NCI-H774 (cell line): ENCODE data around the gene TECTA.
"Not testable (repeated sequence)": the region's sequence is repeated elsewhere in the genome, so short reads cannot be mapped to it uniquely, and the experiment has no call there.

ENCODE experiments used
- DNase-seq: peaks from one replicate; lab custom pipeline; 2025; lab: John Stamatoyannopoulos, UW

Gene TECTA

GRCh38 chr11:121229495-121230215 is 128.6 kb downstream of the TECTA start:
- no peak for DNase-seq

- DNase-seq = no peak
Observed at GRCh38 chr11:121231576-121232278, 130.7 kb downstream of the TECTA start.

GRCh38 chr11:121235057-121235456 is 134.0 kb downstream of the TECTA start:
- no peak for DNase-seq

GRCh38 chr11:121236115-121237001 is 135.3 kb downstream of the TECTA start:
- peak; percentile 12 for DNase-seq

GRCh38 chr11:121237247-121237646 is 136.2 kb downstream of the TECTA start:
- DNase-seq = not testable (repeated sequence)

DNA sequence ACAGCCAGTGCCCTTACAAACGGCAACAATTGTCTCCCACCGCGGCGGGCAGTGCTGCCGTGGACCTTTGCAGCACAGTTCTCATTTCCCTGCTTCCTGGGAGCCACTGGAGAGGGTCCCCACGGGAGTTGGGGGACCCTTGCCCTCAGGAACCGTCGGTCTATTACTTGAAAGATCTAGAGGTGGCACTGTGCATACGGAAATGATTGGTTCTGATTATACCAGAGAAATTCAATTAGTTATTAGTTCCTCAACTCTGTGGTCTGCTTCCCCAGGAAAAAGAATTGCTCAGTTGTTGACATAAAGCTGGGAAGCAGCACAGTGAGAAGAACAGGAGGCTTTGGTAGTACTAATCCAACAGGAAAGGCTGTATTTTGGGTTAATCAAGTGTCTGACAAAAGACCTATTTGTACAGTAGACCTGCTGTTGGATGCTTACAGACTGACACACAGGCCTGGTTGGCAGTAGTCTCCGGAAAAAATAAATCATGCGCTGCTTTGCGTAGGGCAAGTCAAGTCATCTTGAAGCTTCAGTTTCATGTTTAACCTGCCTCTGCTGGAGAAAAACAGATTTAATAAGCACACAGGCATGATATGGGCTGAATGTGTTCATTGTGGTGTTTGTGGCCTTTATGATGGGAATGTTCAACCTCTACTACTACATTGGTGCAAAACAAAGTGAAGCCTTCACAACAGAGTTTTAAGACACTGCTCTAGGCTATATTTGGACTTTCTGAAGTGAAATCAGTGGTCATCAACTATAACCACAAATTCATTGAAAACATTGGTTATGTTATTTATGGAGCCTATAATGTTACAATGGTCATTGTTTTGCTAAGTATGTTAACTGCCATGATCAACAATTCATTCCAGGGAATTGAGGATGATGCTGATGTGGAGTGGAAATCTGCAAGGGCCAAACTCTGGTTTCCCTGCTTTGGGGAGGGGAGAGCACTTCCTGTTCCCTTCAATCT is 136.9 kb downstream of the TECTA start:
- DNase-seq = peak; percentile 22

GRCh38 chr11:121238956-121239355 is 137.9 kb downstream of the TECTA start:
- DNase-seq = no peak

DNA sequence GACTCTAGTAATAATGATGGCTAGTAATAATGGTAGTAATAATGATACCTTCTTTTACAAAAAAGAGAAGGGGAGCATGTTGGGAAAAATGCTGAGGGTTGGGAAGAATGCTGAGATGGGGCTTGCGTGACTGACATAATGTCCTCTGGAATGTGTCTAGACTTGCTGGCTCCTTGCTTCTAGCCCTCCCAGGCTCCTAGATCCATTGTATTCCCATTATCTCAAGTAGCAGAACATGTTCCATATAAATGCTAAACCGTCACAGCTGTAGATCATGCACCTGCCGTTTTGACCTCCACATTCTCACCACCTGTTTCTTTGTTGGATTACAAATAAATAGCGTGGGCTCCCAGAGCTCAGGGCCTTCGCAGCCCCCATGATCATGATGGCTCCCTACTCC is 139.0 kb downstream of the TECTA start:
- DNase-seq = peak; percentile 57

DNA sequence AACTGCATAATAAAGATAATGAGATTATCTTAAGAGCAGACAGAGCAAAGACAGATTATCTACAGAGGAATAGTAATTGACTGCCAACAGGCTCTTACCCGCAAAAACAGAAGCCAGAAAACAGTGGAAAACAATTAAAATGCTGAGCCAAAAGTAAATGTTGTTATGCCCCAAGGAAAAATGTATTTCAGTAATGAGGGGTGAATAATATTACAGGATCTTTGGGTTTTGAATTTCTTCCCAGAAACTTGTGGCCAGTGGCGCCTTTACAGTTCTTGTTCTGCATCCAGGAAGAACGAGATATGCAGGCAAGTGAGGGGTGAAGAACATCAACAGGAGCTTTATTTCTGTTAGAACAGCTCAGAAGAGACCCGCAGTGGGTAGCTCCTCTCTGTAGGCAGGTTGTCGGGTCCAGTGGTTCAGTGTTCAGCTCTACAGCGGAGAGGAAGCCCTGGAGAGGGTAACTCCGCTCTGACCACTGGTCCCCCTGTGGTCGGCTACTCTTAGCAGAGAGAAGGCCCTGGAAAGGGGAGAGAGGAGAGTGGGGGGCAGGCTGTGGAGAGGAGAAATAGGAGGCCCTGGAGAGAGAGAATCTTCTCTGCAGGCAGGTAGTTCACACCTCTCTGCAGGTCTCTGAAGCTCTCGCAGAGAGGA is 139.7 kb downstream of the TECTA start:
- no peak for DNase-seq
